ENCODE data around the gene ZIK1.

DNA sequence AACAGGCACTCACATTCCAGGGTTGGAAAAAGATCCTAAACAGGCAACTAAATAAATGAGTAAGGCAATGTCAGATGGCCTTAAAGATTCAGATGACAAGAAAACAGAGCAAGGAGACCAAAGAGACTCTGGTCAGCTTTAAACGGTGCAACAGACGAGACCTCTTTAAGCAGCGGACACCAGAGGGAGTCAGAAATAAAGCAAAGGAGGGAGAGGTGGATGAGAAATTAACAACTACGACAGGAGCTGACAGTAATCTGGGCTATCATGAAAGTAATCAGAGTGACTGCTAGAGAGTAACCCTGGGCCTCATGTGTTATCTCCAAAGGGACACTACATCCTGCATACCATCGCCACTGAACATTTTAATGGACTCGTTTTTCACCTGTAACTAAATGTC lies 25.4 kb upstream of the ZIK1 start:
- TF ChIP-seq, protein P1, sequence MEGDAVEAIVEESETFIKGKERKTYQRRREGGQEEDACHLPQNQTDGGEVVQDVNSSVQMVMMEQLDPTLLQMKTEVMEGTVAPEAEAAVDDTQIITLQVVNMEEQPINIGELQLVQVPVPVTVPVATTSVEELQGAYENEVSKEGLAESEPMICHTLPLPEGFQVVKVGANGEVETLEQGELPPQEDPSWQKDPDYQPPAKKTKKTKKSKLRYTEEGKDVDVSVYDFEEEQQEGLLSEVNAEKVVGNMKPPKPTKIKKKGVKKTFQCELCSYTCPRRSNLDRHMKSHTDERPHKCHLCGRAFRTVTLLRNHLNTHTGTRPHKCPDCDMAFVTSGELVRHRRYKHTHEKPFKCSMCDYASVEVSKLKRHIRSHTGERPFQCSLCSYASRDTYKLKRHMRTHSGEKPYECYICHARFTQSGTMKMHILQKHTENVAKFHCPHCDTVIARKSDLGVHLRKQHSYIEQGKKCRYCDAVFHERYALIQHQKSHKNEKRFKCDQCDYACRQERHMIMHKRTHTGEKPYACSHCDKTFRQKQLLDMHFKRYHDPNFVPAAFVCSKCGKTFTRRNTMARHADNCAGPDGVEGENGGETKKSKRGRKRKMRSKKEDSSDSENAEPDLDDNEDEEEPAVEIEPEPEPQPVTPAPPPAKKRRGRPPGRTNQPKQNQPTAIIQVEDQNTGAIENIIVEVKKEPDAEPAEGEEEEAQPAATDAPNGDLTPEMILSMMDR (IDR thresholded peaks at IDR 0.05), result no peak
- no peak for TF ChIP-seq POLR2A (IDR thresholded peaks at IDR 0.05)
- no peak for TF ChIP-seq POLR2AphosphoS5 (IDR thresholded peaks at IDR 0.05)
- no peak for TF ChIP-seq EP300 (IDR thresholded peaks at IDR 0.05)

Measured in suprapubic skin (tissue), 4 donors.